GM10248 (cell line): ENCODE measurements around the gene CNTLN.
"Not testable (repeated sequence)": the region's sequence is repeated elsewhere in the genome, so short reads cannot be mapped to it uniquely, and the experiment has no call there.

Experiments
- CTCF ChIA-PET: fragments of 300-600 bp; sonication (Branson Sonifier 250); formaldehyde crosslinking; extraction: SDS; loops from one replicate; lab custom pipeline; 2021; ENCODE audit warnings: antibody characterized with exemption; lab: Yijun Ruan, JAX
- POLR2A ChIA-PET: fragments of 350-650 bp; sonication (Branson Sonifier 250); formaldehyde crosslinking; extraction: SDS; loops from one replicate; lab custom pipeline; 2020; ENCODE audit warnings: antibody characterized with exemption; lab: Yijun Ruan, JAX
- DNase-seq: peaks from one replicate; pipeline ENCODE4 v3.0.0; 2012; ENCODE audit errors: extremely low spot score
- CTCF ChIP-seq: IDR thresholded peaks from 2 replicates; pipeline ENCODE4 v1.5.1; 2012; ENCODE audit warnings: mild to moderate bottlenecking, low read depth; ENCODE audit errors: extremely low read depth, missing control alignments, control extremely low read depth

The CNTLN gene

GRCh38 chr9:17433526-17433925, 298.7 kb downstream of the CNTLN start:
- CTCF ChIA-PET, result no interaction called here

GRCh38 chr9:17436854-17437253, 302.0 kb downstream of the CNTLN start:
- DNase-seq, result no peak
- ChIA-PET CTCF (no interaction called here), POLR2A (no interaction called here)
- TF ChIP-seq CTCF, result no peak

More at GRCh38 chr9:17433526-17433925, 298.7 kb downstream of the CNTLN start:
- no peak for TF ChIP-seq CTCF
- DNase-seq, result no peak
- POLR2A ChIA-PET, result interaction anchor here (0.7 kb wide), 1 partner anchor 391 kb away, joined by 4 read pairs; no protein-coding TSS in a partner anchor

GRCh38 chr9:17437813-17438212, 303.0 kb downstream of the CNTLN start:
- no peak for TF ChIP-seq CTCF
- ChIA-PET CTCF (no interaction called here), POLR2A (no interaction called here)
- DNase-seq, result no peak

- POLR2A ChIA-PET, CTCF ChIA-PET, DNase-seq: not testable (repeated sequence)
Measured at GRCh38 chr9:17445126-17445525, 310.3 kb downstream of the CNTLN start.

- ChIA-PET CTCF (interaction anchor here (1.1 kb wide), 1 partner anchor 10 kb away, joined by 3 read pairs; no protein-coding TSS in a partner anchor), POLR2A (no interaction called here)
- DNase-seq, result no peak
- no peak for TF ChIP-seq CTCF
Measured at GRCh38 chr9:17453751-17454150, 318.9 kb downstream of the CNTLN start.

- peak; percentile 13 for DNase-seq
- TF ChIP-seq CTCF, result peak; percentile 69
- ChIA-PET POLR2A (no interaction called here), CTCF (interaction anchor here (0.8 to 2.0 kb wide), 13 partner anchors 8 to 1636 kb away, joined by 3 to 14 read pairs (median 4); no protein-coding TSS in a partner anchor)
Measured at GRCh38 chr9:17462869-17463464, 328.1 kb downstream of the CNTLN start.

- CTCF ChIA-PET, result interaction anchor here (0.6 to 2.1 kb wide), 3 partner anchors 7 to 14 kb away, joined by 3 to 6 read pairs (median 4); no protein-coding TSS in a partner anchor
- TF ChIP-seq CTCF, result no peak
- DNase-seq, result no peak
- POLR2A ChIA-PET, result no interaction called here
Measured at GRCh38 chr9:17470036-17470813, 335.4 kb downstream of the CNTLN start.
